Measurements from ENCODE around the gene KIAA1217. TPM values are rescaled to one million over a fixed set of nuclear protein-coding genes. Genes with fewer than 3 reads are reported as not detected.

KIAA1217 gene
- total and polyA plus RNA-seq, 3 donors from 2014 or later = 40.0 to 197 (median 134) TPM

- intact Hi-C loops (cut with DNase I; ENCODE audit: low total_unique reads) = no loop called here
- Histone ChIP-seq H3K4me1 (peaks cover 40% of the 10 kb centered on the region), H3K27ac (peak overlapping the region in 1 of 2 donors; percentile 51), H3K4me3 (no peak overlapping the region), H3K36me3 (ENCODE audit: low read depth, missing control alignments) (no peaks in the 10 kb centered on the region), H3K9me3 (no peaks in the 10 kb centered on the region), H3K27me3 (no peaks in the 10 kb centered on the region)
- TF ChIP-seq, protein P1, sequence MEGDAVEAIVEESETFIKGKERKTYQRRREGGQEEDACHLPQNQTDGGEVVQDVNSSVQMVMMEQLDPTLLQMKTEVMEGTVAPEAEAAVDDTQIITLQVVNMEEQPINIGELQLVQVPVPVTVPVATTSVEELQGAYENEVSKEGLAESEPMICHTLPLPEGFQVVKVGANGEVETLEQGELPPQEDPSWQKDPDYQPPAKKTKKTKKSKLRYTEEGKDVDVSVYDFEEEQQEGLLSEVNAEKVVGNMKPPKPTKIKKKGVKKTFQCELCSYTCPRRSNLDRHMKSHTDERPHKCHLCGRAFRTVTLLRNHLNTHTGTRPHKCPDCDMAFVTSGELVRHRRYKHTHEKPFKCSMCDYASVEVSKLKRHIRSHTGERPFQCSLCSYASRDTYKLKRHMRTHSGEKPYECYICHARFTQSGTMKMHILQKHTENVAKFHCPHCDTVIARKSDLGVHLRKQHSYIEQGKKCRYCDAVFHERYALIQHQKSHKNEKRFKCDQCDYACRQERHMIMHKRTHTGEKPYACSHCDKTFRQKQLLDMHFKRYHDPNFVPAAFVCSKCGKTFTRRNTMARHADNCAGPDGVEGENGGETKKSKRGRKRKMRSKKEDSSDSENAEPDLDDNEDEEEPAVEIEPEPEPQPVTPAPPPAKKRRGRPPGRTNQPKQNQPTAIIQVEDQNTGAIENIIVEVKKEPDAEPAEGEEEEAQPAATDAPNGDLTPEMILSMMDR (IDR thresholded peaks at IDR 0.05) = no peak
- no peak for TF ChIP-seq POLR2A (IDR thresholded peaks at IDR 0.05)
- no peak for DNase-seq
- 67 to 71% methylated on average over 3 of the region's 3 CpGs for WGBS, 2 donors
Observed at GRCh38 chr10:24382596-24382978, 173.6 kb downstream of the KIAA1217 start.

DNA sequence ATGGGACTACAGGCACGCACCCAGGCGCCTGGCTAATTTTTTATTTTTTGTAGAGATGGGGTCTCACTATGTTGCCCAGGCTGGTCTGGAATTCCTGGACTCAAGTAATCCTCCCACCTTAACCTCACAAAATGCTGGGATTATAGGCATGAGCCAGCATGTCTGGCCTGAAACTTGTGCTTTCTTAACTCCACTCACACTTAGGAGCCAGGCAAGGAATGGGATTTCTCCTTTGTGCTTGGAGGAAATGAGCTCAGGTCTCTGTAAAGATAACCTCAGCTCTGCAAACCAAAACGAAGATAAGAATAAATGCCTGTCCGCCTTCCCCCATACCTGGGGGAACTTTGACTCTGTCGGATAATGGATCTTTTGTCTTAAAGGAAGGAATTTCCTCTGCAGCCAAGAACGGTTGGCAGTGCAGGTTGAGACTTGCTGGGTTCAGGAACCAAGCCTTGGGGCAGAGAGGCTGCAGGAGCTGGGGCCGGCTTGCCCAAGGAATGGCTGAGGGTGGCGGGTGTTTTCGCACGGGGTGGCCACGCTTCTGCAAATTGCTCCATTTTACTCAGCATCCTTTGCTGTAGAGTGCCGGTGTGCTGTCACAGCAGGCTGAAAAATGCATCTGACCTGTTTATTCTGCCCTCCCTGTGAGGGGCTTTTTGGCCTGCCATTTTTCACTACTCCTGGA is 174.2 kb downstream of the KIAA1217 start:
- Histone ChIP-seq H3K4me3 (no peak overlapping the region), H3K27me3 (no peaks in the 10 kb centered on the region), H3K36me3 (ENCODE audit: low read depth, missing control alignments) (no peaks in the 10 kb centered on the region), H3K9me3 (no peaks in the 10 kb centered on the region), H3K27ac (peak overlapping the region; percentile 51 to 87), H3K4me1 (peaks cover 40% of the 10 kb centered on the region)
- 60 to 61% methylated on average over 12 of the region's 12 CpGs for WGBS, 2 donors
- intact Hi-C loops (cut with DNase I; ENCODE audit: low total_unique reads) = no loop called here
- DNase-seq = peak; percentile 34
- TF ChIP-seq, protein P1 (IDR thresholded peaks at IDR 0.05) = no peak
- no peak for TF ChIP-seq POLR2A (IDR thresholded peaks at IDR 0.05)

DNA sequence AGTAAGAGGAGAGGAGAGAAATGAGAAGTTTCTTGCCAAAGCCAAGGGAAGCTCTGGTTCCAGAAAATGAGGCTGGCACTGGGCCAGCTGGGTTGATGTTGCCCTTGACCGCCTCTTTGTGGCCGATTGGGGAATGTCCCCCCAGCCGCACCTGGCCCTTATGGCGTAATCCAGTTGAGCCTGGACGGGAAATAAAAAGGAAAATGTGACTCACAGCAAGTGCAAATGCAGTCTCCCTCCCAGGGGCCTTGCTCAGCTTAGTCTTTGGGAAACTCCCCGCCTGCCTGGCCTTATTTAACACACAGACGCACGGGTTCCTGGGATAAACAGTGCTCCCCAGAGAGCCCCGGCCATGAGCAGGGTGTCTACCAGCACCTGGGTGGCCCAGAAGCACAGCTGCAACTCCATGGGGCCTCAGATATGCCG is 174.8 kb downstream of the KIAA1217 start:
- intact Hi-C loops (cut with DNase I; ENCODE audit: low total_unique reads) = no loop called here
- Histone ChIP-seq H3K27me3 (no peaks in the 10 kb centered on the region), H3K36me3 (ENCODE audit: low read depth, missing control alignments) (no peaks in the 10 kb centered on the region), H3K4me3 (no peak overlapping the region), H3K4me1 (peaks cover 40% of the 10 kb centered on the region), H3K27ac (peak overlapping the region; percentile 51 to 87), H3K9me3 (no peaks in the 10 kb centered on the region)
- TF ChIP-seq, protein P1 (IDR thresholded peaks at IDR 0.05) = peak; percentile 50 to 58 (median 56)
- TF ChIP-seq POLR2A (IDR thresholded peaks at IDR 0.05) = no peak
- DNase-seq = peak; percentile 93
- 17 to 40% methylated on average over 8 to 10 of the region's 10 CpGs for WGBS, 2 donors

DNA sequence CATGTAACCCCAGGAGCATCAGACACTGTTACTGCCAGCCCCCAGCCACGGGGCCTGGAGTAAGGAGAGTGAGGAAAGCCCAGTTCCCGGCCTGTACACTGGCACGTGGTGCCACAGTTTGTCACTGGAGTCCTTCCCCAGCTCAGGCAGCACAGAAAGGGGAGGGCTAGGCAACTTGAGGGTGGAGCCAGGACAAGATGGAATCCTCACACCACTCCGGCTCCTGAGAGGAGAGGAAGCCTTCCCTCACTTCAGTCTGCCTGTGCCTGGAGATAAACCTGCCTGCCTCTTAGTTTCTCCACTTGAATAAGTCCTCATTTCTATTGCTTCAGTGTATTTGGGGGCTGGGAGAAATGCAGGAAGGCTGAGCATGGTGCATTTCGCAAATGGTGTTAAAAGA is 176.0 kb downstream of the KIAA1217 start:
- no peak overlapping the region for H3K4me3 ChIP-seq
- 49 to 54% methylated on average over 5 of the region's 5 CpGs for WGBS, 2 donors
- DNase-seq = no peak
- no peaks in the 10 kb centered on the region for H3K36me3 ChIP-seq (ENCODE audit: low read depth, missing control alignments)
- TF ChIP-seq POLR2A (IDR thresholded peaks at IDR 0.05) = no peak
- TF ChIP-seq, protein P1 (IDR thresholded peaks at IDR 0.05) = no peak
- H3K27ac ChIP-seq = peak overlapping the region; percentile 51 to 87
- intact Hi-C loops (cut with DNase I; ENCODE audit: low total_unique reads) = no loop called here
- no peaks in the 10 kb centered on the region for H3K27me3 ChIP-seq
- no peaks in the 10 kb centered on the region for H3K9me3 ChIP-seq
- peaks cover 40% of the 10 kb centered on the region for H3K4me1 ChIP-seq

- peak; percentile 70 for DNase-seq
- Histone ChIP-seq H3K9me3 (no peaks in the 10 kb centered on the region), H3K4me3 (no peak overlapping the region), H3K27me3 (no peaks in the 10 kb centered on the region), H3K27ac (peak overlapping the region; percentile 51 to 87), H3K36me3 (ENCODE audit: low read depth, missing control alignments) (no peaks in the 10 kb centered on the region), H3K4me1 (peaks cover 40% of the 10 kb centered on the region)
- 47 to 50% methylated on average over 7 of the region's 7 CpGs for WGBS, 2 donors
- intact Hi-C loops (cut with DNase I; ENCODE audit: low total_unique reads) = no loop called here
- TF ChIP-seq, protein P1 (IDR thresholded peaks at IDR 0.05) = no peak
- no peak for TF ChIP-seq POLR2A (IDR thresholded peaks at IDR 0.05)
Observed at GRCh38 chr10:24385776-24386175, 176.8 kb downstream of the KIAA1217 start.
